Transverse colon (tissue), 4 donors: ENCODE data around the gene MLC1. TPM values are rescaled to one million over a fixed set of nuclear protein-coding genes. Genes with fewer than 3 reads are reported as not detected.

Source experiments
- DNase-seq: peaks from one replicate; pipeline ENCODE4 v3.0.0-alpha.2; 2019
- H3K27ac ChIP-seq, 4 donors: fragments of 200-600 bp; sonication (generic); 2 replicates each; pipeline ENCODE4 v1.5.1; 2016 to 2018; ENCODE audit warnings: inconsistent platforms in 4 of 4
- H3K27me3 ChIP-seq: fragments of 200-600 bp; sonication (generic); 2 replicates; pipeline ENCODE4 v1.5.1; 2017; ENCODE audit warnings: inconsistent platforms
- H3K36me3 ChIP-seq, 4 donors: fragments of 200-600 bp; sonication (generic); 2 replicates each; pipeline ENCODE4 v1.5.1; 2017 to 2019; ENCODE audit warnings: inconsistent platforms in 4 of 4
- H3K4me1 ChIP-seq, 4 donors: fragments of 200-600 bp; sonication (generic); 2 replicates each; pipeline ENCODE4 v1.5.1; 2017 to 2020; ENCODE audit warnings: inconsistent platforms in 4 of 4
- H3K4me3 ChIP-seq, 4 donors: fragments of 200-600 bp; sonication (generic); 1 replicate in 1 of 4; 2 replicates in 3 of 4; pipeline versions ENCODE4 v1.5.1 to v1.6.1; 2017 to 2019; ENCODE audit warnings: inconsistent platforms in 4 of 4
- H3K9me3 ChIP-seq, 2 donors: fragments of 200-600 bp; sonication (generic); 2 replicates each; pipeline ENCODE4 v1.5.1; 2017 to 2019; ENCODE audit warnings: inconsistent platforms in 2 of 2
- EP300 ChIP-seq: sonication (generic); formaldehyde crosslinking; IDR thresholded peaks from one replicate; pipeline ENCODE4 v1.6.1; 2017; ENCODE audit warnings: antibody characterized with exemption, low read depth
- POLR2A ChIP-seq: fragments of 450-650 bp; IDR thresholded peaks from one replicate; pipeline ENCODE4 v1.6.1; 2016; ENCODE audit warnings: antibody characterized with exemption, mild to moderate bottlenecking, moderate library complexity
- POLR2AphosphoS5 ChIP-seq, 3 donors: sonication (generic); formaldehyde crosslinking; IDR thresholded peaks; one replicate each; pipeline ENCODE4 v1.6.1; 2016; ENCODE audit warnings: antibody characterized with exemption in 3 of 3
- WGBS, 2 donors: methylation state at CpG; one replicate each; pipeline ENCODE4 v1.1.5; 2018; ENCODE audit warnings: low coverage in 1 of 2; 5-methylcytosine and 5-hydroxymethylcytosine counted together
- in situ Hi-C, 4 donors: fragments of 200-750 bp; cut with MboI; loops; one replicate each; pipeline versions ENCODE4 v1.15.0 to v1.15.1; 2017; ENCODE audit warnings: low sequenced_read_pairs in 3 of 4, low pct_ligation_motif_present in 1 of 4, low pct_unique_long_range_greater_than_20kb in 1 of 4
- intact Hi-C: fragments of 100-400 bp; cut with DNase I; formaldehyde crosslinking; loops from one replicate; pipeline ENCODE4 v1.15.1; 2023; ENCODE audit warnings: low total_unique reads
- total RNA-seq, 4 donors: library from RNA; depleted of rRNA; stranded (reverse); fragments of >200 nt; gene quantifications; one replicate each; pipeline ENCODE4 v1.1.0, GENCODE V29; 2016
- TF ChIP-seq, protein P1 (sequence below), 5 experiments: fragments of 200-600 bp in 3 of 5; fragments of 450-650 bp in 2 of 5; sonication (generic) in 3 of 5; IDR thresholded peaks; 1 replicate in 2 of 5; 2 replicates in 3 of 5; pipeline ENCODE4 v1.5.1; 2016 to 2017; ENCODE audit warnings: antibody characterized with exemption in 5 of 5, inconsistent platforms in 3 of 5, mild to moderate bottlenecking in 2 of 5, moderate library complexity in 1 of 5

MLC1 gene
- total RNA-seq, 4 donors from 2014 or later = not detected

DNA sequence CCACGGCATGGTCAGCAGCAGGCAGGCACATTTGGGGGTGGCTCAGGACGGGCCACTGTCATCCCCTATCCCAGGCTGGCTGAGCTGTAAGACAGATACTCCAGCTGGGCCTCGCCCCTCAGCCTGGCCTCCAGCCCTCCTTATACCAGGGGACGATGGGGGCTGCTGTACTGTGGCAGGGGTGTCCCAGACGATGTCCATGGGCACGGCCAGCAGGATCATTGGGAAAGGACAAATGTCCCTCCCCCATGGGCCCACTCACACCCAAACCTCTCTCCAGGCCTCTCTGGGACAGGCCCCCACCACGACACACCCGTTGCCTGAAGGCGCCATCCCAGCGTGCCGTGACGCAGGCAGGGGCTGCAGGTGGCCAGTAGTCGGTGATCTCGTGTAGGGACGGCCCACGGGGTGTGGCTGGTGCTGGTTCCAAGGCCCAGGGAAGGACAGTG lies 71.1 kb downstream of the MLC1 start:
- Histone ChIP-seq H3K9me3 (no peaks in the 10 kb centered on the region), H3K4me1 (peaks cover 0 to 20% (median 8%) of the 10 kb centered on the region in 4 donors), H3K36me3 (no peaks in the 10 kb centered on the region), H3K27ac (no peak overlapping the region), H3K4me3 (no peak overlapping the region), H3K27me3 (peaks cover 93% of the 10 kb centered on the region)
- intact Hi-C loops = no loop called here
- in situ Hi-C loops = no loop called here
- no peak for TF ChIP-seq POLR2AphosphoS5 (IDR thresholded peaks at IDR 0.05)
- TF ChIP-seq EP300 = no peak
- TF ChIP-seq, protein P1, sequence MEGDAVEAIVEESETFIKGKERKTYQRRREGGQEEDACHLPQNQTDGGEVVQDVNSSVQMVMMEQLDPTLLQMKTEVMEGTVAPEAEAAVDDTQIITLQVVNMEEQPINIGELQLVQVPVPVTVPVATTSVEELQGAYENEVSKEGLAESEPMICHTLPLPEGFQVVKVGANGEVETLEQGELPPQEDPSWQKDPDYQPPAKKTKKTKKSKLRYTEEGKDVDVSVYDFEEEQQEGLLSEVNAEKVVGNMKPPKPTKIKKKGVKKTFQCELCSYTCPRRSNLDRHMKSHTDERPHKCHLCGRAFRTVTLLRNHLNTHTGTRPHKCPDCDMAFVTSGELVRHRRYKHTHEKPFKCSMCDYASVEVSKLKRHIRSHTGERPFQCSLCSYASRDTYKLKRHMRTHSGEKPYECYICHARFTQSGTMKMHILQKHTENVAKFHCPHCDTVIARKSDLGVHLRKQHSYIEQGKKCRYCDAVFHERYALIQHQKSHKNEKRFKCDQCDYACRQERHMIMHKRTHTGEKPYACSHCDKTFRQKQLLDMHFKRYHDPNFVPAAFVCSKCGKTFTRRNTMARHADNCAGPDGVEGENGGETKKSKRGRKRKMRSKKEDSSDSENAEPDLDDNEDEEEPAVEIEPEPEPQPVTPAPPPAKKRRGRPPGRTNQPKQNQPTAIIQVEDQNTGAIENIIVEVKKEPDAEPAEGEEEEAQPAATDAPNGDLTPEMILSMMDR (IDR thresholded peaks at IDR 0.05) = no peak
- no peak for TF ChIP-seq POLR2A
- DNase-seq = peak; percentile 6
- 46% methylated on average over 13 of the region's 16 CpGs; no CpG with 5 or more reads in 1 of the 2 donors for WGBS, 2 donors

DNA sequence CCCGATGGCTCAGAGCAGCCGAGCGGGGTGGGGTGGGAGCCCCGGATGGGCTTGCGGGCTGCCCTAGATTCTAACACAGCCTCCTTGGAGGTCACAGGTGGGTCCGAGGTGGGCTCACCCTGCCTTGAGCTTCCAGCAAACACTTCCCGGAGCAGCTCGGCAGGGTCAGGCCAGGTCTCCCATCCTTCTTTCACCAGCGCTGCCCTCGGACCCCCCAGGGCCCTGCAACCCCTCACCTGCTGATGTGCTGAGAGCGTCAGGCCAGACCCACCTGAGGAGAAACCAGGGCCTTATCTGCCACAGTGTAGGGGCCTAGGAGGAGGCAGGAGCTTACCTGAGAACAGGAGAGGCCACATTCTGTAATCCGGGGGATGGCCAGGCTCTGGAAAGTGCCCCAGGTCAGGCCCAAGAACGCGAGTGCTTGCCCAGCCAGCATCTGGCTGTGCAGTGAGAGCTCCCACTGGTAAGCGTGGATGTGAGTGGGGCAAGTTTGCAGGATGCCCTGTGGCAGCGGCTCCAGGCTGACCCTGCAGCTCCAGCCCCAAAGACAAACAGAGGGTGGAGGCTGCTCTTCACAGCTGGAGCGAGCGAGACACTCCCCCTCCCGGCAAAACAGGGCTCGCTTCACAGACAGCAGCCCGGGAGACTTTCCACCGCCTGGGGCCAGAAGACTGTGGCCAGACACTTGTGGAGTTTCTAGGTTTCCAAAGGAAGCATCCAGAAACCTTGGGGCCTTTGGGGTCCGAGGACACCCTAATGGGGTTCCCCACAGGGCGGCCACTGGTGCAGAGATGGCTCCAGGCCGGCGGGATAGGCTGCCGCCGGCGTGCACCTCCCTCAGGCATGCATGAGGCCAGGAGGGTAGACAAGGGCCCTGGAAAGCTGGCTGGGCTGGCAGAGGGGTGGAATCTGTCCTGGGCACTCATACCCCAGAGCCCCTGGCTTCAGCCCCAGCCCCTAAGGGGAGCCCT lies 72.7 kb downstream of the MLC1 start, which contains the start of gene IL17REL:
IL17REL (minus strand) TSS at position 555 of the 971 bp plus-strand sequence; CDS start at position 436, 119 bp downstream.
- 56% methylated on average over 24 of the region's 29 CpGs; no CpG with 5 or more reads in 1 of the 2 donors for WGBS, 2 donors
- intact Hi-C loops = no loop called here
- in situ Hi-C loops = no loop called here
- no peak within 1 kb of the TSS for H3K27ac ChIP-seq
- TF ChIP-seq POLR2AphosphoS5 (IDR thresholded peaks at IDR 0.05) (no peak), POLR2A (no peak), EP300 (no peak)
- TF ChIP-seq, protein P1 (IDR thresholded peaks at IDR 0.05) = peak in 3 of 5 experiments; percentile 10 to 35 (median 23)
- H3K9me3 ChIP-seq = no peaks in the 10 kb centered on the region
- DNase-seq = peak; percentile 41
- H3K4me1 ChIP-seq = peaks cover 0 to 20% (median 8%) of the 10 kb centered on the region in 4 donors
- H3K4me3 ChIP-seq = no peak within 1 kb of the TSS
- H3K27me3 ChIP-seq = peaks cover 79% of the 10 kb centered on the region
- no peaks in the 10 kb centered on the region for H3K36me3 ChIP-seq

DNA sequence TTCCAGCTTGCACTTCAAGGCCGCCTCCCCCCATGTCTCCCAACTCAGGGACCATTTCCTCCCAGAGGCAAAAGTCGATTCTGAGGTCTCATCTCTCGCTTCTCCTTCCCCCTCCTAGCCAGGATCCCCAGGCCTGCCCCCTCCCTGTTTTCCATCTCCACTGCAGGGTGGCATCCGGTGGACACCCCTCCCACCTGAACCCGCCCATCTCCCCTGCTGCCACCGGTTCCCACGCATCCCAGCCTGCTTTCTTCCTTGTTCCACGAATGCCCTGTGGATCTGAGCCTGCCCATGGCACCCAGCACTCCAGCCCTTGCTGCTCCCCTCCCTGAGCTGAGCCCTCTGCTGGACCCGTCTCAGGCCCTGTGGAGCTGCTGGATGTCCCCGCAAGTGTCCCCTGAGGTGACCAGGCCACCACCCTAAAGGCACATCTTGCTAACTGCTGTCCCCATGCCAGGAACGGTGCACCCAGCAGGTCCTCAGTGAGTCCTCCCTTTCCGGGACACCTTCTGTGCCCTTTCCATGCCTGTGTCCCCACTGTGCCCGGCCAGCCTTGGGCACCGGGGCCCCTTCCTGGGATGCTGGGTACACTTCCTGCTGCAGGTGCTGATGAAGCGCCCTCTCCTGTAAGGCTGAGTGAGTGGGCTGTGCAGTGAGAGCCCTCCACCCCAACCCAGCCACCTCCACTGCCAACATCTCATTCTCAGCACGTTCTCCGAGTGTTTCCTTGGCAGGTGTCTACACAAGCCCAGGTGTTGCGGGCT lies 73.6 kb downstream of the MLC1 start:
- H3K27ac ChIP-seq = no peak overlapping the region
- WGBS, 2 donors = 43% methylated on average over 18 of the region's 18 CpGs; no CpG with 5 or more reads in 1 of the 2 donors
- DNase-seq = no peak
- peaks cover 0 to 21% (median 12%) of the 10 kb centered on the region in 4 donors for H3K4me1 ChIP-seq
- intact Hi-C loops = no loop called here
- in situ Hi-C loops = no loop called here
- TF ChIP-seq EP300 = no peak
- TF ChIP-seq, protein P1 (IDR thresholded peaks at IDR 0.05) = no peak
- no peak for TF ChIP-seq POLR2AphosphoS5 (IDR thresholded peaks at IDR 0.05)
- TF ChIP-seq POLR2A = no peak
- no peaks in the 10 kb centered on the region for H3K36me3 ChIP-seq
- H3K4me3 ChIP-seq = no peak overlapping the region
- no peaks in the 10 kb centered on the region for H3K9me3 ChIP-seq
- peaks cover 70% of the 10 kb centered on the region for H3K27me3 ChIP-seq
